OCI-LY1 (cell line): ENCODE results near the gene GMFB.

Source experiments
- H2AFZ ChIP-seq: fragments of 200-600 bp; sonication (generic), shearing (Covaris generic); 2 replicates; pipeline ENCODE4 v1.6.0; 2014; ENCODE audit warnings: antibody characterized with exemption, mild to moderate bottlenecking, low read length
- H3F3A ChIP-seq: fragments of 200-600 bp; sonication (generic), shearing (Covaris generic); 2 replicates; pipeline ENCODE4 v1.6.0; 2014; ENCODE audit warnings: mild to moderate bottlenecking, antibody characterized with exemption, low read length, moderate library complexity; ENCODE audit not compliant: insufficient read depth
- H3K27ac ChIP-seq: fragments of 200-600 bp; sonication (generic); 2 replicates; pipeline ENCODE4 v1.5.1; 2014; ENCODE audit warnings: low read length, mixed run types, mild to moderate bottlenecking, low read depth; ENCODE audit not compliant: poor library complexity, severe bottlenecking
- H3K27me3 ChIP-seq: fragments of 200-600 bp; sonication (generic); 2 replicates; pipeline ENCODE4 v1.6.0; 2014; ENCODE audit warnings: antibody characterized with exemption, mild to moderate bottlenecking, low read length, moderate library complexity; ENCODE audit not compliant: insufficient read depth
- H3K36me3 ChIP-seq: fragments of 200-600 bp; sonication (generic); 2 replicates; pipeline ENCODE4 v1.6.1; 2014; ENCODE audit warnings: mild to moderate bottlenecking, antibody characterized with exemption, low read length, moderate library complexity, mixed read lengths; ENCODE audit not compliant: insufficient read depth
- H3K4me1 ChIP-seq: fragments of 200-600 bp; sonication (generic); 2 replicates; pipeline ENCODE4 v1.5.1; 2014; ENCODE audit warnings: mild to moderate bottlenecking, low read length, moderate library complexity; ENCODE audit not compliant: insufficient read depth, severe bottlenecking
- H3K4me2 ChIP-seq: fragments of 200-600 bp; sonication (generic), shearing (Covaris generic); 2 replicates; pipeline ENCODE4 v1.6.1; 2014; ENCODE audit warnings: low read length
- H3K4me3 ChIP-seq: fragments of 200-600 bp; sonication (generic); 2 replicates; pipeline ENCODE4 v1.5.1; 2014; ENCODE audit warnings: low read length, low read depth, mild to moderate bottlenecking, mixed read lengths; ENCODE audit not compliant: poor library complexity, severe bottlenecking
- H3K79me2 ChIP-seq: fragments of 200-600 bp; shearing (Covaris generic); 2 replicates; pipeline ENCODE4 v1.6.1; 2016; ENCODE audit warnings: mixed run types, low read length, mixed read lengths; ENCODE audit not compliant: insufficient read depth
- H3K9ac ChIP-seq: fragments of 200-600 bp; sonication (generic), shearing (Covaris generic); 2 replicates; pipeline ENCODE4 v1.6.1; 2014; ENCODE audit warnings: mild to moderate bottlenecking, low read length, mixed read lengths
- H3K9me2 ChIP-seq: fragments of 200-600 bp; sonication (generic), shearing (Covaris generic); 2 replicates; pipeline ENCODE4 v1.6.1; 2014; ENCODE audit warnings: low read depth, mild to moderate bottlenecking, low read length, mixed read lengths
- H3K9me3 ChIP-seq: fragments of 200-600 bp; shearing (Covaris generic); 2 replicates; pipeline ENCODE4 v1.6.1; 2014; ENCODE audit warnings: low read length, mixed read lengths
- H4K20me1 ChIP-seq: fragments of 200-600 bp; sonication (generic), shearing (Covaris generic); 2 replicates; pipeline ENCODE4 v1.6.0; 2016; ENCODE audit warnings: mild to moderate bottlenecking, low read length; ENCODE audit not compliant: insufficient read depth
- EZH2 ChIP-seq: fragments of 200-600 bp; sonication (generic), shearing (Covaris generic); IDR thresholded peaks from 2 replicates; pipeline ENCODE4 v1.8.0; 2017; ENCODE audit warnings: borderline replicate concordance, mixed run types, mild to moderate bottlenecking, antibody characterized with exemption, low read length, moderate library complexity, mixed read lengths
- TF ChIP-seq, protein P1 (sequence below): fragments of 200-600 bp; sonication (generic), shearing (Covaris generic); IDR thresholded peaks from 2 replicates; pipeline ENCODE4 v1.5.1; 2017; ENCODE audit warnings: mild to moderate bottlenecking, antibody characterized with exemption, low read length, moderate library complexity, mixed read lengths

GMFB gene

DNA sequence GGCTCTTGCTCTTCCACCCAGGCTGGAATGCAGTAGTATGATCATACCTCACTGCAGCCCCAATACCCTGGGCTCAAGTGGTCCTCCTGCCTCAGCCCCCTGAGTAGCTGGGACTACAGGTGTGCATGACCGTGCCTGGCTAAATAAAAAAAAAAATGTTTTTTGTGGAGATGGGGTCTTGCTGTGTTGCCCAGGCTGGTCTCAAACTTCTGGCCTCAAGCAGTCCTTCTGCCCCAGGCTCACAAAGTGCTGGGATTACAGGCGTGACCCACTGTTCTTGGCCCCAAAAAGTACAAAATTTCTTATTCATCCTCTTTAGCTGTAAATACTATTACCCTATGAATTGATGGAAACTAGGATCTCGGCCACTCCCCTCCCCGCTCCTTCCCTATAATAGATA, 35.6 kb upstream of the GMFB start:
- TF ChIP-seq, protein P1, sequence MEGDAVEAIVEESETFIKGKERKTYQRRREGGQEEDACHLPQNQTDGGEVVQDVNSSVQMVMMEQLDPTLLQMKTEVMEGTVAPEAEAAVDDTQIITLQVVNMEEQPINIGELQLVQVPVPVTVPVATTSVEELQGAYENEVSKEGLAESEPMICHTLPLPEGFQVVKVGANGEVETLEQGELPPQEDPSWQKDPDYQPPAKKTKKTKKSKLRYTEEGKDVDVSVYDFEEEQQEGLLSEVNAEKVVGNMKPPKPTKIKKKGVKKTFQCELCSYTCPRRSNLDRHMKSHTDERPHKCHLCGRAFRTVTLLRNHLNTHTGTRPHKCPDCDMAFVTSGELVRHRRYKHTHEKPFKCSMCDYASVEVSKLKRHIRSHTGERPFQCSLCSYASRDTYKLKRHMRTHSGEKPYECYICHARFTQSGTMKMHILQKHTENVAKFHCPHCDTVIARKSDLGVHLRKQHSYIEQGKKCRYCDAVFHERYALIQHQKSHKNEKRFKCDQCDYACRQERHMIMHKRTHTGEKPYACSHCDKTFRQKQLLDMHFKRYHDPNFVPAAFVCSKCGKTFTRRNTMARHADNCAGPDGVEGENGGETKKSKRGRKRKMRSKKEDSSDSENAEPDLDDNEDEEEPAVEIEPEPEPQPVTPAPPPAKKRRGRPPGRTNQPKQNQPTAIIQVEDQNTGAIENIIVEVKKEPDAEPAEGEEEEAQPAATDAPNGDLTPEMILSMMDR: no peak
- Histone ChIP-seq H3K36me3 (peaks cover 11% of the 10 kb centered on the region; the same call in 1 of the 2 replicates), H3K9ac (no peak overlapping the region), H3K79me2 (no peaks in the 10 kb centered on the region), H4K20me1 (no peaks in the 10 kb centered on the region), H3K27me3 (no peaks in the 10 kb centered on the region), H3F3A (no peaks in the 10 kb centered on the region), H2AFZ (no peak overlapping the region), H3K4me2 (no peak overlapping the region), H3K4me3 (no peak overlapping the region), H3K27ac (no peak overlapping the region), H3K9me3 (no peaks in the 10 kb centered on the region), H3K4me1 (no peaks in the 10 kb centered on the region), H3K9me2 (no peaks in the 10 kb centered on the region)

DNA sequence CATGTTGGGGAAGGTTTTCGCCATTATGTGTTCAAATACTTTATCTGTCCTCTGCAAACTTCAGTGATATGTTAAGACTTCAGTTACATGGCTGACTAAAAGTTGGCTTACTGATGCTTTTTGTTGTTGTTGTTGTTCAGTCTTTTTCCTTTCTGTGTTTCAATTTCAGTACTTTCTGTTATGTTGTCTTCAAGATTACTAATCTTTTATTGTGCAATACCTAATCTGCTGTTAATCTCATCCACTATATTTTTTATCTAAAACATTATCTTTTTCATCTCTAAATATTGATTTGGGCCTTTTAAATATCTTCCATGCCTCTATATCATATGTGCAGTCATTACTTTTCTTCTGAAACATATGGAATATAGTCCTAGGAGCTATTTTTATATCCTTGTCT, 27.9 kb upstream of the GMFB start:
- Histone ChIP-seq H3K4me2 (no peak overlapping the region), H3K9me2 (no peaks in the 10 kb centered on the region), H3K4me1 (peaks cover under 1% of the 10 kb centered on the region), H3K4me3 (no peak overlapping the region), H3K36me3 (no peaks in the 10 kb centered on the region; the same call in 1 of the 2 replicates), H3K9ac (no peak overlapping the region), H2AFZ (no peak overlapping the region), H4K20me1 (no peaks in the 10 kb centered on the region), H3K27ac (no peak overlapping the region), H3K79me2 (peaks cover 5% of the 10 kb centered on the region; the same call in 1 of the 2 replicates), H3K27me3 (no peaks in the 10 kb centered on the region), H3F3A (no peaks in the 10 kb centered on the region), H3K9me3 (peaks cover 15% of the 10 kb centered on the region)
- TF ChIP-seq EZH2: no peak
- TF ChIP-seq, protein P1: no peak

DNA sequence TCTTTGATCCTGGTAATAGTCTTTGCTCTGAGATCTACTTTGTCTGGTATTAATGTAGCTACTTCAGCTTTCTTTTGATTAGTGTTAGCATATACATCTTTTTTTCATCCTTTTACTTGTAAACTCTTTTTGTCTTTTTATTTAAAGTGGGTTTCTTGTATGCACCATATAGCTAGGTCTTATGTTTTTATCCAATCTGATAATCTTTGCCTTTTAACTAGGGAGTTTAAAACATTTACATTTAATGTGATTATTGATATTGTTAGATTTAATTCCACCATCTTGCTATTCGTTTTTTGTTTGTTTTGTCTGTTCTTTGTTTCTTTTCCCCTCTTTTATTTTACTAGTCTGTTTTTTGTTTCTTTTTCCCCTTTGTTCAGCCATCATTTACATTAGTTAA, 26.9 kb upstream of the GMFB start:
- no peaks in the 10 kb centered on the region for H3F3A ChIP-seq
- peaks cover 15% of the 10 kb centered on the region for H3K9me3 ChIP-seq
- H3K4me2 ChIP-seq: no peak overlapping the region
- peaks cover 11% of the 10 kb centered on the region for H3K4me1 ChIP-seq
- no peak for TF ChIP-seq EZH2
- TF ChIP-seq, protein P1: no peak
- H3K27me3 ChIP-seq: no peaks in the 10 kb centered on the region
- peaks cover 5% of the 10 kb centered on the region; the same call in 1 of the 2 replicates for H3K79me2 ChIP-seq
- no peak overlapping the region for H3K4me3 ChIP-seq
- no peak overlapping the region for H3K27ac ChIP-seq
- no peak overlapping the region for H3K9ac ChIP-seq
- no peaks in the 10 kb centered on the region for H4K20me1 ChIP-seq
- H3K36me3 ChIP-seq: no peaks in the 10 kb centered on the region; the same call in 1 of the 2 replicates
- no peaks in the 10 kb centered on the region for H3K9me2 ChIP-seq
- H2AFZ ChIP-seq: no peak overlapping the region
